ENCODE results near the gene CCNDBP1. TPM values are rescaled to one million over a fixed set of nuclear protein-coding genes. Genes with fewer than 3 reads are reported as not detected.
A peak's percentile ranks its signal among the peaks of the same experiment; 100 is the strongest.
"Not testable (repeated sequence)": the region's sequence is repeated elsewhere in the genome, so short reads cannot be mapped to it uniquely, and the experiment has no call there.

The CCNDBP1 gene
- total RNA-seq, 1 donor from 2014 or later: 43.1 TPM

GRCh38 chr15:43220991-43221403 is 35.8 kb downstream of the CCNDBP1 start, which contains the start of gene EPB42:
Gene EPB42, minus strand, starts transcription at chr15:43221018. Its CDS starts 193 bp downstream, at chr15:43220825.
- no peak within 1 kb of the TSS for H3K4me2 ChIP-seq
- DNase-seq (ENCODE audit: low spot score): no peak
- H3K4me1 ChIP-seq: no peaks in the 10 kb centered on the region
- H3K9me3 Mint-ChIP-seq: no peaks in the 10 kb centered on the region
- H3K27me3 Mint-ChIP-seq (ENCODE audit: insufficient read depth, low read depth): peaks cover 6% of the 10 kb centered on the region
- no peak within 1 kb of the TSS for H3K4me3 Mint-ChIP-seq
- H4K20me1 ChIP-seq (ENCODE audit: low read depth): no peaks in the 10 kb centered on the region
- no peaks in the 10 kb centered on the region for H3K36me3 Mint-ChIP-seq
- no peak within 1 kb of the TSS for H3K4me3 ChIP-seq
- no peak within 1 kb of the TSS for H3K27ac Mint-ChIP-seq
- no peak within 1 kb of the TSS for H3K27ac ChIP-seq
- H3K9ac ChIP-seq: no peak within 1 kb of the TSS
- no peaks in the 10 kb centered on the region for H3K79me2 ChIP-seq (ENCODE audit: low read depth)
- H2AFZ ChIP-seq (replicated peaks): no peak within 1 kb of the TSS
- peaks cover 11% of the 10 kb centered on the region for H3K27me3 ChIP-seq
- H3K9me3 ChIP-seq (ENCODE audit: low read depth): no peaks in the 10 kb centered on the region
- peaks cover 6% of the 10 kb centered on the region for H3K4me1 Mint-ChIP-seq
- H3F3A ChIP-seq (ENCODE audit: low read depth): no peaks in the 10 kb centered on the region
- TF ChIP-seq EZH2phosphoT487 (IDR thresholded peaks at IDR 0.05): no peak
- TF ChIP-seq, protein P1, sequence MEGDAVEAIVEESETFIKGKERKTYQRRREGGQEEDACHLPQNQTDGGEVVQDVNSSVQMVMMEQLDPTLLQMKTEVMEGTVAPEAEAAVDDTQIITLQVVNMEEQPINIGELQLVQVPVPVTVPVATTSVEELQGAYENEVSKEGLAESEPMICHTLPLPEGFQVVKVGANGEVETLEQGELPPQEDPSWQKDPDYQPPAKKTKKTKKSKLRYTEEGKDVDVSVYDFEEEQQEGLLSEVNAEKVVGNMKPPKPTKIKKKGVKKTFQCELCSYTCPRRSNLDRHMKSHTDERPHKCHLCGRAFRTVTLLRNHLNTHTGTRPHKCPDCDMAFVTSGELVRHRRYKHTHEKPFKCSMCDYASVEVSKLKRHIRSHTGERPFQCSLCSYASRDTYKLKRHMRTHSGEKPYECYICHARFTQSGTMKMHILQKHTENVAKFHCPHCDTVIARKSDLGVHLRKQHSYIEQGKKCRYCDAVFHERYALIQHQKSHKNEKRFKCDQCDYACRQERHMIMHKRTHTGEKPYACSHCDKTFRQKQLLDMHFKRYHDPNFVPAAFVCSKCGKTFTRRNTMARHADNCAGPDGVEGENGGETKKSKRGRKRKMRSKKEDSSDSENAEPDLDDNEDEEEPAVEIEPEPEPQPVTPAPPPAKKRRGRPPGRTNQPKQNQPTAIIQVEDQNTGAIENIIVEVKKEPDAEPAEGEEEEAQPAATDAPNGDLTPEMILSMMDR (IDR thresholded peaks at IDR 0.05): no peak
- no peaks in the 10 kb centered on the region for H3K36me3 ChIP-seq

DNA sequence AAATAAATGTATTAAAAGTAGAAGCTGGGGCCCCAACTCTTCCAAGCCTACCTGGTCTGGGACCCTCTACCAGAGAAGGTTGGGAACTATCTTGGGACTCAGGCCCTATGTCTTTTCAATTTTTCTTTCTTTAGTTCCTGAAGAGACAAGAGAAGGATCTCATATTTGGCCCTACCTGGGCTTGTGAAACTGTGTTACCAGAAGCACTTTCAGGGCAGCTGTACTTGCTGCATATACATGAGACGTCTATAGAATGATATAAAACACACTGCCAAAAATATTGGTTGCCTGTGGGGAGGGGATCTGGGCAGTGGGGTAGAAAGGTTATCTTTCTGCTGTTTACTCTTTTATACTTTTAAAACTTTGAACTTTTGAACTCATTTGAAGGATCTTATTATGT is 36.2 kb downstream of the CCNDBP1 start:
- no peaks in the 10 kb centered on the region for H3K4me1 ChIP-seq
- no peak overlapping the region for H3K27ac Mint-ChIP-seq
- peaks cover 11% of the 10 kb centered on the region for H3K27me3 ChIP-seq
- no peak overlapping the region for H3K4me2 ChIP-seq
- no peaks in the 10 kb centered on the region for H4K20me1 ChIP-seq (ENCODE audit: low read depth)
- no peaks in the 10 kb centered on the region for H3K36me3 Mint-ChIP-seq
- no peak for DNase-seq (ENCODE audit: low spot score)
- no peak overlapping the region for H2AFZ ChIP-seq (replicated peaks)
- no peaks in the 10 kb centered on the region for H3K9me3 ChIP-seq (ENCODE audit: low read depth)
- no peak overlapping the region for H3K27ac ChIP-seq
- H3K4me3 ChIP-seq: no peak overlapping the region
- no peaks in the 10 kb centered on the region for H3K79me2 ChIP-seq (ENCODE audit: low read depth)
- H3K9me3 Mint-ChIP-seq: no peaks in the 10 kb centered on the region
- H3K4me3 Mint-ChIP-seq: no peak overlapping the region
- H3K4me1 Mint-ChIP-seq: peaks cover 6% of the 10 kb centered on the region
- no peaks in the 10 kb centered on the region for H3F3A ChIP-seq (ENCODE audit: low read depth)
- TF ChIP-seq, protein P1 (IDR thresholded peaks at IDR 0.05): no peak
- no peak overlapping the region for H3K9ac ChIP-seq
- H3K27me3 Mint-ChIP-seq (ENCODE audit: insufficient read depth, low read depth): peaks cover 6% of the 10 kb centered on the region
- H3K36me3 ChIP-seq: no peaks in the 10 kb centered on the region

GRCh38 chr15:43225201-43225949 is 40.2 kb downstream of the CCNDBP1 start:
- H3K4me2 ChIP-seq: no peak overlapping the region
- peaks cover 2% of the 10 kb centered on the region for H3K9me3 Mint-ChIP-seq

GRCh38 chr15:43225950-43226255 is 40.7 kb downstream of the CCNDBP1 start:
- not testable (repeated sequence) for DNase-seq (ENCODE audit: low spot score); H3K4me1 Mint-ChIP-seq; H3K4me1 ChIP-seq; H3K4me2 ChIP-seq; H3K79me2 ChIP-seq (ENCODE audit: low read depth); H3K27ac Mint-ChIP-seq; H3K9ac ChIP-seq; H4K20me1 ChIP-seq (ENCODE audit: low read depth); H3K36me3 Mint-ChIP-seq; H3K4me3 Mint-ChIP-seq; H3K27ac ChIP-seq; H3F3A ChIP-seq (ENCODE audit: low read depth); H3K4me3 ChIP-seq; H3K27me3 Mint-ChIP-seq (ENCODE audit: insufficient read depth, low read depth); H3K9me3 Mint-ChIP-seq; H3K9me3 ChIP-seq (ENCODE audit: low read depth); H3K36me3 ChIP-seq
- peak overlapping the region; percentile 71 for H2AFZ ChIP-seq (replicated peaks)
- peaks cover 11% of the 10 kb centered on the region for H3K27me3 ChIP-seq

More at GRCh38 chr15:43225201-43225949, 40.2 kb downstream of the CCNDBP1 start:
- Histone ChIP-seq H3K4me3 (no peak overlapping the region), H3K4me1 (no peaks in the 10 kb centered on the region), H4K20me1 (ENCODE audit: low read depth) (no peaks in the 10 kb centered on the region), H2AFZ (replicated peaks) (peak overlapping the region; percentile 71), H3K36me3 (no peaks in the 10 kb centered on the region), H3K27ac (no peak overlapping the region), H3K9me3 (ENCODE audit: low read depth) (no peaks in the 10 kb centered on the region), H3K79me2 (ENCODE audit: low read depth) (no peaks in the 10 kb centered on the region), H3K27me3 (peaks cover 11% of the 10 kb centered on the region), H3K9ac (no peak overlapping the region), H3F3A (ENCODE audit: low read depth) (no peaks in the 10 kb centered on the region)
- Mint-ChIP-seq H3K36me3 (no peaks in the 10 kb centered on the region), H3K27ac (no peak overlapping the region), H3K4me1 (no peaks in the 10 kb centered on the region), H3K4me3 (no peak overlapping the region), H3K27me3 (ENCODE audit: insufficient read depth, low read depth) (peaks cover 6% of the 10 kb centered on the region)
- DNase-seq (ENCODE audit: low spot score): peak; percentile 79
- TF ChIP-seq EZH2 (IDR thresholded peaks at IDR 0.05) (no peak), EZH2phosphoT487 (IDR thresholded peaks at IDR 0.05) (no peak)
- TF ChIP-seq, protein P1 (IDR thresholded peaks at IDR 0.05): peak; percentile 85
